ENCODE measurements around the gene SLC6A1.
A peak's percentile ranks its signal among the peaks of the same experiment; 100 is the strongest.

The SLC6A1 gene

GRCh38 chr3:10992017-10992942 is at the start of gene SLC6A1:
Gene SLC6A1, plus strand, starts transcription at chr3:10992748. Its CDS starts 24,464 bp downstream, at chr3:11017212.
- TF ChIP-seq CTCF (IDR thresholded peaks at IDR 0.05), result no peak

- TF ChIP-seq CTCF (IDR thresholded peaks at IDR 0.05), result no peak
Observed at GRCh38 chr3:10944866-10945265, 47.7 kb upstream of the SLC6A1 start.

GRCh38 chr3:10945683-10946287 is 46.8 kb upstream of the SLC6A1 start:
- peak; percentile 92 for TF ChIP-seq CTCF (IDR thresholded peaks at IDR 0.05)

GRCh38 chr3:10946526-10946925 is 46.0 kb upstream of the SLC6A1 start:
- no peak for TF ChIP-seq CTCF (IDR thresholded peaks at IDR 0.05)

GRCh38 chr3:10948326-10948725 is 44.2 kb upstream of the SLC6A1 start:
- no peak for TF ChIP-seq CTCF (IDR thresholded peaks at IDR 0.05)

- no peak for TF ChIP-seq CTCF (IDR thresholded peaks at IDR 0.05)
Observed at GRCh38 chr3:10949197-10949596, 43.4 kb upstream of the SLC6A1 start.

GRCh38 chr3:10950476-10951294 is 41.9 kb upstream of the SLC6A1 start:
- TF ChIP-seq CTCF (IDR thresholded peaks at IDR 0.05), result peak; percentile 71

Data from LNCAP (cell line).